GM19239 (cell line): ENCODE measurements around the gene RBM45.
"Not testable (repeated sequence)": the region's sequence is repeated elsewhere in the genome, so short reads cannot be mapped to it uniquely, and the experiment has no call there.

Experiments
- DNase-seq: peaks from one replicate; pipeline ENCODE4 v3.0.0; 2011; ENCODE audit warnings: low spot score; ENCODE audit not compliant: insufficient read length
- FAIRE-seq: peaks from 2 replicates; lab custom pipeline; 2011; peaks lifted over from hg19 to GRCh38; lab: Jason Lieb, UNC

The RBM45 gene

GRCh38 chr2:178153878-178154277, 41.6 kb downstream of the RBM45 start:
- DNase-seq, FAIRE-seq: not testable (repeated sequence)

DNA sequence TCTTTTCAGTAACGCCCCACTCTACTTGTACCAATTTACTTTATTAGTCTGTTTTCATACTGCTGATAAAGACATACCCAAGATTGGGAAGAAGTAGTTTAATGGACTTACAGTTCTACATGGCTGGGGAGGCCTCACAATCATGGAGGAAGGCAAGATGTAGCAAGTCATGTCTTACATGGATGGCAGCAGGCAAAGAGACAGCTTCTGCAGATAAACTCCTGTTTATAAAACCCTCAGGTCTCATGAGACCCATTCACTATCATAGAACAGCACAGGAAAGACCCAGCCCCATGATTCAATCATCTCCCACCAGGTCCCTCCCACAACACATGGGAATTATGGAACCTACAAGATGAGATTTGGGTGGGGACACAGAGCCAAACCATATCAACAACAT, 43.3 kb downstream of the RBM45 start:
- no peak for DNase-seq
- no peak for FAIRE-seq

GRCh38 chr2:178157574-178157973, 45.3 kb downstream of the RBM45 start:
- DNase-seq, result no peak
- no peak for FAIRE-seq

DNA sequence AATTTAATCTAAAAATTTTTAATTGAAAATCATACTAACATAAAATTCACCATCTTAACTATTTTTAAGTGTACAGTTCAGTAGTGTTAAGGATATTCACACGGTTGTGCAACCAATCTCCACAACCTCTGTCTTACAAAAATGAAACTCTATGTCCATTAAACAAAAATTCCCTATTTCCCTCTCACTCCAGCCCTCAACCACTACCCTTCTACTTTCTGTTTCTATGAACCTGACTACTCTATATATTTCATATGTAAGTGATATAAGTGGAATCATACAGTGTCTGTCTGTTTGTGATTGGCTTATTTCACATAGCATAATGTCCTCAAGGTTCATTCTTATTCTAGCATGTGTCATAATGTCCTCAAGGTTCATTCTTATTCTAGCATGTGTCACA, 47.7 kb downstream of the RBM45 start:
- no peak for FAIRE-seq
- DNase-seq, result no peak

GRCh38 chr2:178160601-178161000, 48.4 kb downstream of the RBM45 start:
- FAIRE-seq, result no peak

GRCh38 chr2:178163395-178163794, 51.2 kb downstream of the RBM45 start:
- no peak for DNase-seq
- no peak for FAIRE-seq

More at GRCh38 chr2:178160601-178161000, 48.4 kb downstream of the RBM45 start:
- DNase-seq, result no peak

GRCh38 chr2:178163911-178164310, 51.7 kb downstream of the RBM45 start:
- DNase-seq, result no peak
- no peak for FAIRE-seq

DNA sequence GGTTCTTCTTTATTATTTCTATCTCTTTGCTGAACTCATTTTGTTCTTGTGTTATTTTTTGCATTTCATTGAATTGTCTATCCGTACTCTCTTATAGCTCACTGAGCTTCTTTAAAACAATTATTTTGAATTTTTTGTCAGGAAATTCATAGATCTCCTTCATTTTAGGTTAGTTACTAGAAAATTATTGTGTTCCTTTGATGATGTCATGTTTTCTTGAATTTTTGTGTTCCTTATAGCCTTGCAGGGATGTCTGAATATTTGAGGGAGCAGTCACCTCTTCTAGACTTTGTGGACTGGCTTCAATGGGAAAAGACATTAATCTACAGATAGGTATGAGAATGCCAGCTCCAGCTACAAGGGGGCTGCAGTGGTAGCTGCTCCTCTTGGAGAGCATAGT, 61.4 kb downstream of the RBM45 start:
- FAIRE-seq, result no peak
- no peak for DNase-seq

- FAIRE-seq (no peak), DNase-seq (no peak)
Measured at GRCh38 chr2:178177066-178177679, 64.9 kb downstream of the RBM45 start.
